ENCODE data around the gene XPR1.
"Not testable (repeated sequence)": the region's sequence is repeated elsewhere in the genome, so short reads cannot be mapped to it uniquely, and the experiment has no call there.

The XPR1 gene

GRCh38 chr1:180724055-180724454 is 92.2 kb downstream of the XPR1 start:
- no peak for DNase-seq

GRCh38 chr1:180726024-180726423 is 94.2 kb downstream of the XPR1 start:
- not testable (repeated sequence) for DNase-seq

- DNase-seq = not testable (repeated sequence)
These were observed 95.9 kb downstream of the XPR1 start for GRCh38 chr1:180727751-180728150.

GRCh38 chr1:180728472-180729106 is 96.8 kb downstream of the XPR1 start:
- DNase-seq = no peak

DNA sequence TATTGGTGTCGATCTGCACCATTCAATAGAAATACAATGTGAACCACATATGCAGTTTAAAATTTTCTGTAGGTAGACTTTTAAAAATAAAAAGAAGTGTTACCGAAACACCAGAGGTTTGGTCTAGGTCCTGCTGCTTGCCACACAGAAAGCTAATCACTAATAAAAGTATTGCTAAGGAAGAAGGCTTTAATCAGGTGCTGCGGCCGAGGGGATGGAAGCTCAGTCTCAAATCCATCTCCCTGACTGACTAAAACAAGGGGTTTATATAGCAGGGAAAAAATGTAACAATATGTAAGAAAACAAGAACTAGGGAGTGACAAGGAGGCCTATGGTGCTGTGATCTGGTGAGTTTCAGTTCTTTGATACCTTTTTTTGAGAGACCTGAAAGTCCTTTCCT is 99.3 kb downstream of the XPR1 start:
- DNase-seq = no peak

DNA sequence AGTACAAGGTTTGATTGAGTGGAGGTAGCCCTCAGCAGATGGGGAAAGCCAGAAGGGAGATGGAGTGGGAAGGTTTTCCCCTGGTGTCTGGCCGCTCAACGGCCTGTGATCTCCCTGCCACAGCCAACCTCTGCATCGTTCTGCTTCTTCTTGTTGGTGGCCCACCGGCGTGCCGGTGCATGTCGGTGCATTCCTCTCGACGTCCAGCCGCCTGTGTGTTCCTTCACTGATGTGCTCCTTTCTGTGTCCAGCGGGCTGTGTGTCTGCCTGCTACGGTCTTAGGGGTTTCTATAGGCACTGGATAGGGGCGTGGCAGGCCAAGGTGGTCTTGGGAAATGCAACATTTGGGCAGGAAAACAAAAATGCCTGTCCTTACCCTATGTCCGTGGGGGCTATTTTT is 101.0 kb downstream of the XPR1 start:
- no peak for DNase-seq

DNA sequence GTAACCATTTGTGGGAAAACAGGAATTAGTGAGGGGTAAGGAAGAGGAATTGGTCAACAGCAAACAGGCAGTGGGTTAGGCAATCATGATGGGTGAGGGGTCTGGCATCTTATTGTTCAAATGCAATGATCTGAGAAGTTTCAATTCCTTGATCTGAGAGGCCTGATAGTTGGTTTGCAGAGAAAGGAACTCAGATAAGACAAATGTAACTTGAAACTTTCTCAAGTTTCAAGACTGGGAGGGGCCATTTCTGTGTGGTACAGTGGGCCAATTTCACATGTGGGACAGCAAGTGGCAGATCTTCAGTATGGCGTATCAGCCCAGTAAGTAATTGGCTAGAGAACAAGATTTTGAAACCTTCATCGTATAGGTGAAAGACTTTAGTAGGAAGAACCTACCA is 102.5 kb downstream of the XPR1 start:
- no peak for DNase-seq

DNA sequence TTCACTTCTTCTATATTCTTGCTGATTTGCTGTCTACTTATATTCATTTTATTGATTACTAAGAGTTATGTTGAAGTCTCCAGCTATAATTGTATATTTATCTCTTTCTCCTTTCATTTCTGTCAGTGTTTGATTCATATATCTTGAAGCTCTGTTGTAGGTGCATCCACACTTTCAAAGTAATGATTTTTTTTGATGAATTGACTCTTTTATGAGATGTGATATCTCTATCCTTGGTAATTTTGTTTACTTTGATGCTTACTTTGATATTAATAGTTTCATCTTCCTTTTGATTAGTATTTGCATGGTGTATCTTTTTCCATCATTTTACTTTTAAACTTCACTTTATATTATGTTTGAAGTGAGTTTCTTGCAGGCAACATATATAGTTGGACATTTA is 110.8 kb downstream of the XPR1 start:
- DNase-seq = no peak

- no peak for DNase-seq
These were observed 112.0 kb downstream of the XPR1 start for GRCh38 chr1:180743868-180744267.

- DNase-seq = no peak
These were observed 113.3 kb downstream of the XPR1 start for GRCh38 chr1:180745098-180745497.

GRCh38 chr1:180751921-180752320 is 120.1 kb downstream of the XPR1 start:
- DNase-seq = no peak

DNA sequence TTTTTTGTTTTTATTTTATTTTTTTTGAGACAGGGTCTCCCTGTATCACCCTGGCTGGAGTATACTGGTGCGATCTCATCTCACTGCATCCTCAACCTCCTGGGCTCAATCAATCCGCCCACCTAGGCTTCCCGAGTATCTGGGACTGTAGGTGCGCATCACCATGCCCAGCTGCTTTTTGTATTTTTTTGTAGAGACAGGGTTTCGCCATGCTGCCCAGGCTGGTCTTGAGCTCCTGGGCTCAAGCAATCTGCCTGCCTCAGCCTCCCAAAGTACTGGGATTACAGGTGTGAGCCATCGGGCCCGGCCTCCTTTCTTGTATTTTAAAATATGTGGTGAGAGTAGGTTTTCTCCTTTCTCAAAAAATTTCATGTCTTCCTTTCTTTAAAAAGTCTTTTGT is 122.6 kb downstream of the XPR1 start:
- no peak for DNase-seq

DNA sequence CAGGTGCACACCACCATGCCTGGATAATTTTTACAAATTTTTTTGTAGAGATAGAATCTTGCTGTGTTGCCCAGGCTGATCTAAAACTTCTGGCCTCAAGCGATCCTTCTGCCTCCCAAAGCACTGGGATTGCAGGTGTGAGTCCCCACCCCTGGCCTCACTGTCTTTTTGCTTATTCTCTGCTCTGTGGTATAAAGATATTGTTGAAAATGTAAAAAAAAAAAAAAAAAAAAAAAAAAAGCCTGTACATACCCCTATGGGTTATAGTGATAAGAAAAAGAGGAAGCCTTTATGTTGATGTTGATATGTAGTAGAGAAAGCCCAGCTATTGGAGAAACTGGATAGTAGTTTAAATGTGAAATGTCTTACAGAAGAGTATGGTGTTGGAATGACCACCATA is 125.8 kb downstream of the XPR1 start:
- DNase-seq = no peak

GRCh38 chr1:180762796-180763195 is 131.0 kb downstream of the XPR1 start:
- no peak for DNase-seq

DNA sequence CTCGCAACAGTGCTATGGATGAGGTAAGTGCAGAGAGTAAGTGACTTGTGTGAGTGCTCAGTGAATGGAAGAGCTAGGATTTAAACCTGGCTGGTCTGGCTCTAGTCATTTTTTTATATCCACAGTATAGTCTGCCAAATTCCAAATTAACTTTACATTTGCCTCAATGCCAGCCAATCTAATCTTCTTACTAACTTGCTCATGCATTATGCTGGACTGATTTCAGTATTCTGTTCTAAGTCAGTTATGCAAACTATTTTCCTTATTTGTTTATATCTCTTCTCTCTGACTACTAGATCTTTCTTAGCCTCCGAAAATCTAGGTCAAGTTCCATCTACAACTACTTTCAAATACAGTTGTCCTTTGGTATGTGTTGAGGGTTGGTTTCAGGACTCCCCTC is 133.3 kb downstream of the XPR1 start:
- DNase-seq = no peak

DNA sequence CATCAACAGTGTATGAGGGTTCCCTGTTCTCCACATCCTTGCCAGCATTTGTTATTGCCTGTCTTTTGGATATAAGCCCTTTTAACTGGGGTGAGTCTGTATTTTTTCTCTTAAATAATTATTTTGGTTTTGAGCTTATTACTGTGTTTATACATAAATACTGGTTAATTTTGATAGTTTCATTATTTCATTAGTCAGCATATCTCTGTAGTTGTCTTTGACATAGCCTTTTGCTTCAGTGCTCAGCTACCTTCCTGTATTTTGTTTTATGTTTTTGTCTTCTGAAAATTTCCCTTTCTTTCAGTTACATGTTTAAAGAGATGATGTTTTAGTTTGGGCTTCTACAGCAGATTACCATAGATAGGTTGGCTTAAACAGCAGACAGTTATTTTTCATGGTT is 138.1 kb downstream of the XPR1 start:
- no peak for DNase-seq

DNA sequence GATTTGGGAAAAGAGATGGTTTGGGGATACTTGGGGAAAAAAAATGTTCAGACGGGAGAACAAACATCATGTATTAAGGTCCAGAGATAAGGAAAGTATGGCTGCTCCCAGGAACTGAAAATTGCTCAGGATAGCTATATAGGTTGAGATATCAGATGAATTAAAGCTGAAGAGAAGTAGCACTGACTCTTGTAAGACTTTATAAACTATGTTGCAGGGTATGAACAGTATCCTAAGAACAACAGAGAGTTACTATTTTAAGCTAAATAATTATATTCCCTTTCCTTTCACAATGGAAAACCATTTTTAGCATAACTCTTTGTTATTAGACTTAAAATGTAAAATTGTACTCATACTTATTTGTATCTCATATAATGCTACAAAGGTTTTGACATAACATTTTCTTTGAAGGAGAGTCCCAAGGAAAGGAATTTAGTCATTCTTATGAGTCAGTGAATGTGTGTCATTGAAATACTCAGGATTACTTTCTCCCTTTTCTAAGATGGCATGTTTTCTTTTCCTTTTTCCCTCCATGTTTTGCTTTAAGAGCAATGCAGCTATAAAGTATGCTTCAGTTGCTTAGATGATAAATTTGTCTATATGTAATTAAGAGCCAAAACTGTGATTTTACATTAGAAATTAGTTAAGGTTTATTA is 141.5 kb downstream of the XPR1 start:
- no peak for DNase-seq

DNA sequence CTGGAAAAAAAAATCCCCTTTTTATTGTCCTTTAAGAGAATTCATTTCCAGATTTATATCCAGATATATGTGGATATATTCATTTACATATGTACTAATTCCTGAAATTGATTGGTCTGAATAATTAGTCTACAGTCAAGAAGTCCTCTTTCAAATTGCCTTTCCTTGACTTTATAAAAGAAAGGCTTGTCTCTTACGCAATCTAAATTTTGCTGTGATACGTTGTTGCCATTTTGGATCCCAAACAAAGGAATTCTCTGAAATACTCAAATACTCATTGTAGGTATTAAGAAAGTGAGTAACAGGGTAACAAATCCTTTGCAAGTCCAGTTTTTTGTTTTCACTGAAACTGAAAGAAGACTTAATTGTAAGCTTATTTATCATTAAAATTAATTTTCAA is 144.0 kb downstream of the XPR1 start:
- DNase-seq = no peak

GRCh38 chr1:180777072-180777689 is 145.4 kb downstream of the XPR1 start:
- no peak for DNase-seq

- no peak for DNase-seq
These were observed 147.1 kb downstream of the XPR1 start for GRCh38 chr1:180778782-180779398.

GRCh38 chr1:180779584-180779983 is 147.8 kb downstream of the XPR1 start:
- DNase-seq = no peak

GRCh38 chr1:180781718-180782117 is 149.9 kb downstream of the XPR1 start:
- DNase-seq = no peak

DNA sequence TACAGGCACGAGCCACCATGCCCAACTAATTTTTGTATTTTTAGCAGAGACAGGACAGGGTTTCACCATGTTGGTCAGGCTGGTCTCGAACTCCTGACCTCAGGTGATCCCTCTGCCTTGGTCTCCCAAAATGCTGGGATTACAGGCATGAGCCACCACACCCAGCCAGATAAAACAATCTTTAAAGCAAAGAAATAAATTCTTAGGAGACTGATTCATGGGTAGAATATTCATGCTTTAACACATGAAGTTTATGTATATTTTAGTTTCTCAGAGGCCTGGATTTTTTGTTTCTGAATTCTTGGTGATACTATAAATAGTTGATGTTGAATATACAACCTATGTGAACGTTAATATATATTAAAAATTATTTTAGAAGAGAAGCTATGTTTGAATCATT is 153.5 kb downstream of the XPR1 start:
- no peak for DNase-seq

GRCh38 chr1:180785887-180786286 is 154.1 kb downstream of the XPR1 start:
- DNase-seq = no peak
